A549 (cell line): ENCODE results near the gene APCDD1.

Experiments used
- CHD4 ChIP-seq: fragments of 200-600 bp; sonication (generic); IDR thresholded peaks from 2 replicates; pipeline ENCODE4 v1.6.1; 2016; ENCODE audit warnings: antibody characterized with exemption, mild to moderate bottlenecking, borderline replicate concordance
- EHMT2 ChIP-seq: fragments of 200-600 bp; sonication (generic); IDR thresholded peaks from 2 replicates; pipeline ENCODE4 v1.6.1; 2016; ENCODE audit warnings: antibody characterized with exemption, low read depth, mild to moderate bottlenecking, moderate library complexity
- EP300 ChIP-seq, 2 experiments: fragments of >200 bp; sonication (Bioruptor Twin); formaldehyde crosslinking; IDR thresholded peaks; 2 replicates in 1 of 2; 3 replicates in 1 of 2; pipeline ENCODE4 v1.6.1; 2016 to 2017
- HOXA7 ChIP-seq: fragments of 250-450 bp; sonication (Bioruptor Pico); IDR thresholded peaks from 2 replicates; pipeline ENCODE4 v1.5.0; 2020; ENCODE audit warnings: mild to moderate bottlenecking, moderate library complexity
- MAZ ChIP-seq: fragments of 150-350 bp; IDR thresholded peaks from 2 replicates; pipeline ENCODE4 v1.6.1; 2014; ENCODE audit warnings: antibody characterized with exemption, low read depth, low read length, borderline replicate concordance
- POLR2A ChIP-seq: IDR thresholded peaks from 2 replicates; pipeline ENCODE4 v1.6.1; 2012; ENCODE audit warnings: mild to moderate bottlenecking, low read length
- SREBF2 ChIP-seq: fragments of 450-650 bp; IDR thresholded peaks from 2 replicates; pipeline ENCODE4 v1.6.1; 2014; ENCODE audit warnings: mild to moderate bottlenecking, moderate library complexity
- ZFP36 ChIP-seq: fragments of 450-650 bp; IDR thresholded peaks from 2 replicates; pipeline ENCODE4 v1.6.1; 2014; ENCODE audit warnings: borderline replicate concordance; ENCODE audit not compliant: partially characterized antibody
- TF ChIP-seq, protein P1 (sequence below): fragments of >200 bp; sonication (Bioruptor Twin); formaldehyde crosslinking; IDR thresholded peaks from 3 replicates; pipeline ENCODE4 v1.5.1; 2016
- TF ChIP-seq, protein P2 (sequence below): fragments of 150-350 bp; IDR thresholded peaks from 2 replicates; pipeline ENCODE4 v1.6.1; 2014; ENCODE audit warnings: low read depth, mild to moderate bottlenecking, low read length
- TF ChIP-seq, protein P3 (sequence below): fragments of 200-600 bp; sonication (generic); IDR thresholded peaks from 2 replicates; pipeline ENCODE4 v1.6.1; 2016; ENCODE audit warnings: antibody characterized with exemption, mild to moderate bottlenecking, moderate library complexity

DNA sequence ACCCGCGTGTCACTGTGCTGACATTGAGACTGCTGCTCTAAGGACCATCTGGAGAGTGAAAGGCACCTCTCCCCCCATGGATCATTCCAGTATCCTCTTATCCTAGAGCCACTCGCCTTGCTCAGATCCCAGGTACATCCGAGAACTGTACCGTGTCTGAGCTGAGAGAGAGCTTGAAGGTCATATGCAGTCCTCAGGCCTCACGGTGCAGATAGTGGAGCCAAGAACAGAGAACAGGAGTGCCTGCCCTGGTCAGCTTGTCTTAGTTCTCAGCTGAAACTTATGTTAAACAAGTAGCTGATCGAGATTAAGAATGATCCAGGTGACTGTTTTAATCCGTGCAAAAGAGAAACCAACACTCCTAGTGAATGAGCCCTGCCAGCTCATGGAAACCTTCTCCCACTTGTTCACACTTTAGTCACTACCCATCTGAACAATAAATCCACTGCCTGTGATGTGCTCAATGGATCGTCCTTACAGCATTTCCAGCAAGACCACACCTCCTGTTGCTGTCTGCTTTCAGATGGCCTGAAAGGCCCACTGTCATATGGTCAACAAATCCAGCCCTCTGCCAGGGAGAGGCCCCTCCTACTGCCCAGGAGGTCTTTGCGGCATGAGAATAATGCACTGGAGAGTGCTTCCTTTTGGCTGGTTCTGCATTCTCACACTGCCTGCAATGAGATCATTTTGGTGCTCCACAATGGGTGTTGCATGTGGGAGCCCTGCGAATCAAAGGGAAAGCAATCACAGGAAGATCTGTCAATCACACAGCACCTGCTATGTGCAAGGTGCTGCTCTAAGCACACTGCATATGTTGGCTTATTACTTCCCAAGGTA is 43.7 kb upstream of the APCDD1 start:
- TF ChIP-seq, protein P1, sequence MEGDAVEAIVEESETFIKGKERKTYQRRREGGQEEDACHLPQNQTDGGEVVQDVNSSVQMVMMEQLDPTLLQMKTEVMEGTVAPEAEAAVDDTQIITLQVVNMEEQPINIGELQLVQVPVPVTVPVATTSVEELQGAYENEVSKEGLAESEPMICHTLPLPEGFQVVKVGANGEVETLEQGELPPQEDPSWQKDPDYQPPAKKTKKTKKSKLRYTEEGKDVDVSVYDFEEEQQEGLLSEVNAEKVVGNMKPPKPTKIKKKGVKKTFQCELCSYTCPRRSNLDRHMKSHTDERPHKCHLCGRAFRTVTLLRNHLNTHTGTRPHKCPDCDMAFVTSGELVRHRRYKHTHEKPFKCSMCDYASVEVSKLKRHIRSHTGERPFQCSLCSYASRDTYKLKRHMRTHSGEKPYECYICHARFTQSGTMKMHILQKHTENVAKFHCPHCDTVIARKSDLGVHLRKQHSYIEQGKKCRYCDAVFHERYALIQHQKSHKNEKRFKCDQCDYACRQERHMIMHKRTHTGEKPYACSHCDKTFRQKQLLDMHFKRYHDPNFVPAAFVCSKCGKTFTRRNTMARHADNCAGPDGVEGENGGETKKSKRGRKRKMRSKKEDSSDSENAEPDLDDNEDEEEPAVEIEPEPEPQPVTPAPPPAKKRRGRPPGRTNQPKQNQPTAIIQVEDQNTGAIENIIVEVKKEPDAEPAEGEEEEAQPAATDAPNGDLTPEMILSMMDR = no peak
- TF ChIP-seq, protein P2, sequence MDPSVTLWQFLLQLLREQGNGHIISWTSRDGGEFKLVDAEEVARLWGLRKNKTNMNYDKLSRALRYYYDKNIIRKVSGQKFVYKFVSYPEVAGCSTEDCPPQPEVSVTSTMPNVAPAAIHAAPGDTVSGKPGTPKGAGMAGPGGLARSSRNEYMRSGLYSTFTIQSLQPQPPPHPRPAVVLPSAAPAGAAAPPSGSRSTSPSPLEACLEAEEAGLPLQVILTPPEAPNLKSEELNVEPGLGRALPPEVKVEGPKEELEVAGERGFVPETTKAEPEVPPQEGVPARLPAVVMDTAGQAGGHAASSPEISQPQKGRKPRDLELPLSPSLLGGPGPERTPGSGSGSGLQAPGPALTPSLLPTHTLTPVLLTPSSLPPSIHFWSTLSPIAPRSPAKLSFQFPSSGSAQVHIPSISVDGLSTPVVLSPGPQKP = no peak
- TF ChIP-seq ZFP36 = no peak
- TF ChIP-seq, protein P3, sequence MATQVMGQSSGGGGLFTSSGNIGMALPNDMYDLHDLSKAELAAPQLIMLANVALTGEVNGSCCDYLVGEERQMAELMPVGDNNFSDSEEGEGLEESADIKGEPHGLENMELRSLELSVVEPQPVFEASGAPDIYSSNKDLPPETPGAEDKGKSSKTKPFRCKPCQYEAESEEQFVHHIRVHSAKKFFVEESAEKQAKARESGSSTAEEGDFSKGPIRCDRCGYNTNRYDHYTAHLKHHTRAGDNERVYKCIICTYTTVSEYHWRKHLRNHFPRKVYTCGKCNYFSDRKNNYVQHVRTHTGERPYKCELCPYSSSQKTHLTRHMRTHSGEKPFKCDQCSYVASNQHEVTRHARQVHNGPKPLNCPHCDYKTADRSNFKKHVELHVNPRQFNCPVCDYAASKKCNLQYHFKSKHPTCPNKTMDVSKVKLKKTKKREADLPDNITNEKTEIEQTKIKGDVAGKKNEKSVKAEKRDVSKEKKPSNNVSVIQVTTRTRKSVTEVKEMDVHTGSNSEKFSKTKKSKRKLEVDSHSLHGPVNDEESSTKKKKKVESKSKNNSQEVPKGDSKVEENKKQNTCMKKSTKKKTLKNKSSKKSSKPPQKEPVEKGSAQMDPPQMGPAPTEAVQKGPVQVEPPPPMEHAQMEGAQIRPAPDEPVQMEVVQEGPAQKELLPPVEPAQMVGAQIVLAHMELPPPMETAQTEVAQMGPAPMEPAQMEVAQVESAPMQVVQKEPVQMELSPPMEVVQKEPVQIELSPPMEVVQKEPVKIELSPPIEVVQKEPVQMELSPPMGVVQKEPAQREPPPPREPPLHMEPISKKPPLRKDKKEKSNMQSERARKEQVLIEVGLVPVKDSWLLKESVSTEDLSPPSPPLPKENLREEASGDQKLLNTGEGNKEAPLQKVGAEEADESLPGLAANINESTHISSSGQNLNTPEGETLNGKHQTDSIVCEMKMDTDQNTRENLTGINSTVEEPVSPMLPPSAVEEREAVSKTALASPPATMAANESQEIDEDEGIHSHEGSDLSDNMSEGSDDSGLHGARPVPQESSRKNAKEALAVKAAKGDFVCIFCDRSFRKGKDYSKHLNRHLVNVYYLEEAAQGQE = no peak
- no peak for TF ChIP-seq CHD4
- TF ChIP-seq POLR2A = no peak
- TF ChIP-seq MAZ = no peak
- no peak for TF ChIP-seq EP300 (IDR thresholded peaks at IDR 0.05)
- TF ChIP-seq EHMT2 = no peak
- TF ChIP-seq SREBF2 = no peak
- TF ChIP-seq HOXA7 (CRISPR knock-in tag) = no peak
